LHCN-M2 (cell line): ENCODE results near the gene CFAP74. TPM values are rescaled to one million over a fixed set of nuclear protein-coding genes. Genes with fewer than 3 reads are reported as not detected.
"Not testable (repeated sequence)": the region's sequence is repeated elsewhere in the genome, so short reads cannot be mapped to it uniquely, and the experiment has no call there.

Experiments
- DNase-seq: peaks from one replicate; pipeline ENCODE4 v3.0.0-alpha.2; 2012; ENCODE audit warnings: low read depth
- total RNA-seq: library from RNA; depleted of rRNA; stranded (reverse); fragments of >200 nt; gene quantifications from 2 replicates; pipeline ENCODE4 v1.2.3, GENCODE V29; 2014

The CFAP74 gene
- total RNA-seq, 1 experiment from 2014 or later: not detected

DNA sequence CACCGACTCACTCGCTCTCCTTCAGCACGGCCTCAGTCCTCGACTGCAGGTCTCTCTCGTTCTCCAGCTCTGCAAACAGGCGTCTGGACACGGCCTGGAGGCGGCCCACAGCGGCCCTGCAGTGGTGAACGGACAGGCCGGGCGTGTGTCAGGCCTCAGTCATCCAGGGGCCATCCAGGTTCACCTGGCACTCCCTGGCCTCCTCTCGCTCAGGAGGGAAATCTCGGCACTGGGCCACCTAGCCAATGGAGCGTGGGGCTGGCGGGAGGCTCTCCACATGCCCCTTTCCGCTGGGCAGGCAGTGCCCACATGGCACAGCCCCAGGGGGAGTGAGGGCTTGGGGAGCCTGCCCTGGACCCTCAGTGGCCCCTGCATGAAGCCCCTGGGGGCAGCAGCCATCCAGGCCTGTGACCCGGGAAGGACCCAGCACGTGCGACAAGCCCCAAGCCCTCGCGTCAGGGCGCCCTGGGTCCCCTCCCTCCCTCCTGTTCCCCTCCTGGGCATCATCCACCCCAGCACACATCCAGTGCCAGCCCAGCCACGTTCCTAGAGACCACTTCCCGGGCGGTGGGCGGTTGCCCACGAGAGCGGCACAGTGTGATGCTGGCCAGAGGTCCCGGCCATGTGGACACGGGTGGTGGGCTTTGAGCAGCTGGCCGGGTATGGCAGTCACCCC lies 18.1 kb downstream of the CFAP74 start:
- no peak for DNase-seq

DNA sequence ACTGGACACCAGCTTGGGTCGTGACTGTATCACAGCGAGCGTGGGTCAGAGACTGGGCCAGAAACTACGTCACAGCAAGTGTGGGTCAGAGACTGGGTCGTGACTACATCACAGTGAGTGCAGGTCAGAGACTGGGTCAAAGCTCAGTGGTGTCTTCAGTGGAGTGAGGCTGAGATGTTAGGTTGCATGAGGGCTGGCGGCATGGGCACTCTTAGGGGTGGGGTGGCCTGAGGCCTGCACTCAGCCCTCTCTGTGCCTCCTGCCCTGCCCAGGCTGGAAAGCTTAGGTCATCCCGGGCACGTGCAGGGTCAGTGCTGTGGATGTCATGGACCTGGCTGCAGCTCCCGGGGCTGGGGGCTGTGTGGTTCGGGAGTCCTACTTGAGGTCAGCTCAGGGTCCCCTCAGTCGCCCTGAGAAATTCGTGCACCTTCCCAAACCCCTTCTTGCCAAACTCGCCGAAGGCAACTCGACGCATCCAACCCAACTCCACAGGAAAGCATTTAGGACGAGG lies 19.0 kb downstream of the CFAP74 start:
- no peak for DNase-seq

DNA sequence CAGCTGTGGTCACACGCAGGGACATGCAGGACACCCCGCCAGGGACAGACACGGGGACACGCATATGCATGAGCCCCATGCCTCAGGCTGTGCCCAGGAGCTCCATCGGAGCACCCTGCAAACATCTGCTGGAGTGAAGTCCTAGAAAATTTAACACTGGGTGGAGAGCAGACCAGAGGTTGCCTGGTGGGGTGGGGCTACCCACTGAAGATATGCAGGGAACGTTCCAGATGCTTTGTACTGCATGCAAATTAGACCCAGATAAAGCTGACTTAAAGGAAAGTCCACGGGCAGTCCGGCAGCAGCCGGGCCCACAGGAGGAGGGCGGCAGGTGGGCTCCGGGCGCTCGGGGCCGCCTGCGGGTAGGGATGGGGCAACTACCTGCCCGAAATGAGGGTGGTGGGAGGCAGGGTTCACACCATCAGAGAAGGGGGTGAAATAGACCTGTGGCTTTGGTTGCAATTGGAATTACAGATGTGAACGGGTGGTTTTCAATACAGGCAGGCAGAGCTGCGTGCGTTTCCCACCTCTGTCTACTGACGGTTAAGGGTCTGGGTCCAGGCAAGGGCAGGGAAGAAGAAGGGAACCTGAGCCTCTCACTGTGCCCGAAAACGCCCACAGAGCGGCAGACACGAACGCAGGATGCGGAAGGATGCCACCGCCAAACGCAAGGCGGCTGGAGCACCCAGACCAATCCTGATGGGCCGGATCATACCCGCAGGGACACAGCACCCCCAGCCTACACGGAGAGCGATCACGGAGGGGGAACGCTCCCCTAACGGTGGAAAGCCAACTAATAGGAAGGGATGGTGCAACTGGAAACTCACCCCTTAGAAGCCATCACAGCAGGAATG lies 21.0 kb downstream of the CFAP74 start:
- no peak for DNase-seq

DNA sequence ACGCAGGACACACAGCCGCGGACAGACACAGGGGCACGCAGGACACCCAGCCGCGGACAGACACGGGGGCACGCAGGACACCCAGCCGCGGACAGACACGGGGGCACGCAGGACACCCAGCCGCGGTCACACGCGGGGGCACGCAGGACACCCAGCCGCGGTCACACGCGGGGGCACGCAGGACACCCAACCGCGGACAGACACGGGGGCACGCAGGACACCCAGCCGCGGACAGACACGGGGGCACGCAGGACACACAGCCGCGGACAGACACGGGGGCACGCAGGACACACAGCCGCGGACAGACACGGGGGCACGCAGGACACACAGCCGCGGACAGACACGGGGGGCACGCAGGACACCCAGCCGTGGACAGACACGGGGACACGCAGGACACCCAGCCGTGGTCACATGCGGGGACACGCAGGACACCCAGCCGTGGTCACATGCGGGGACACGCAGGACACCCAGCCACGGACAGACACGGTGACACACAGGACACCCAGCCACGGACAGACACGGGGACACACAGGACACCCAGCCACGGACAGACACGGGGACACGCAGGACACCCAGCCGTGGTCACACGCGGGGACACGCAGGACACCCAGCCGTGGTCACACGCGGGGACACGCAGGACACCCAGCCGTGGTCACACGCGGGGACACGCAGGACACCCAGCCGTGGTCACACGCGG lies 21.8 kb downstream of the CFAP74 start:
- not testable (repeated sequence) for DNase-seq

DNA sequence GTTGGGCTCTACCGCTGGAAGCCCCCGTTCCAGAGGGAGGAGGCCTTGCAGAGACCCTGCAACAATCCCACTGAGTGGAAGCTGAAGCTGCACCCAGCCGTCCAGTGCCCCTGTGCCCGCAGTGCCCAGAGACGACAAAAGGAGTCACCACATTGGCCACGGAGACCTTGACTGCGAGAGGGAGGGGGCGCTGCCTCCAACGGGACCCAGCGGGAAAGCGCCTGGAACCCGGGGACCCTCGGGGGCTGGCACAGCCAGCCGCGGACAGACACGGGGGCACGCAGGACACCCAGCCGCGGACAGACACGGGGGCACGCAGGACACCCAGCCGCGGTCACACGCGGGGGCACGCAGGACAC lies 22.5 kb downstream of the CFAP74 start:
- no peak for DNase-seq

DNA sequence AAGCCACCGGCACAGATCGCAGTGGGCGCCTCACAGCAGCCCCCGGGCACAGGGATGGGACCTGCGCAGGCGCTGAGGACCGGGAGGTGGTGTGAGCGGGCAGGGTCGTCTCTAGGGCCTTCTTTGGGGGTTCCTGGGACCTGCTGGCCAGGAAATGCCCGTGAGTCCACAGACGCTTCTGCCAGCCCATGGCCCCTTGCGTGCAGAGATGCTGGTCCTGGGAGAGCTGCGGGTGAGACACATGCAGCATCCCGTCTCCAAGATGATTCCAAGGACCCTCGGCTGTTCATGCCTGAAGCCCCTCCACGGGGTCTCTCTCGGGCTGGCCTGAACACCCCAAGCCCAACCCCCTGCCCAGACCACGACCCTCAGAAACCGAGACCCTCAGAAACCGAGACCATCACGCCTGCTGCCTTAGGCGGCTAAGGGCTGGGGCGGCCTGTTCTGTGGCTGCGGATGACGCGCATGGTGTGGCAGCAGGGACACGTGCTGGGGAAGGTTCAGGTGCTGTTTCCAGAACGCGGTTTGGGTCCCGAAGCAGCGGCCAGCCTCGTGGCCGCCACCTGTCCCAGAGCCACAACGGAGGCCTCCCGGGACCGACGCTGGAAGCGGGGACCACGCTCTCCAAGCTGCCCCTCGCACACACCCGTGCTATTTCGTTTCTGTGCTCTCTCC lies 23.0 kb downstream of the CFAP74 start:
- no peak for DNase-seq

DNA sequence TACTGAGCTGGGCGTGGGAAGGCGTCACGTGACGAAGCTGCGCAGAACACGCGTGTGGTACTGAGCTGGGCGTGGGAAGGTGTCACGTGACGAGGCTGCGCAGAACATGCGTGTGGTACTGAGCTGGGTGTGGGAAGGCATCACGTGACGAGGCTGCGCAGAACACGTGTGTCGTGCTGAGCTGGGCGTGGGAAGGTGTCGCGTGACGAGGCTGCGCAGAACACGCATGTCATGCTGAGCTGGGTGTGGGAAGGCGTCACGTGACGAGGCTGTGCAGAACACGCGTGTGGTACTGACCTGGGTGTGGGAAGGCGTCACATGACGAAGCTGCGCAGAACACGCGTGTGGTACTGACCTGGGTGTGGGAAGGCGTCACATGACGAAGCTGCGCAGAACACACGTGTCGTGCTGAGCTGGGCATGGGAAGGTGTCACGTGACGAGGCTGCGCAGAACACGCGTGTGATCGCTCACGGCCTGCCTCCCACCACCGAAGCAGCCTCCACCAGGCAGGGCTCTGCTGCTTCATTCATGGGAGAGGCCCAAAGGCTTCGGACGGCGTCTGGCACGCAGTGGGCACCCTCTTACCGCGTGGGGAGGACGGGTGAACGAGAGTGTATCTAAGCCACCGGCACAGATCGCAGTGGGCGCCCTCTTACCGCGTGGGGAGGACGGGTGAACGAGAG lies 24.0 kb downstream of the CFAP74 start:
- no peak for DNase-seq

DNA sequence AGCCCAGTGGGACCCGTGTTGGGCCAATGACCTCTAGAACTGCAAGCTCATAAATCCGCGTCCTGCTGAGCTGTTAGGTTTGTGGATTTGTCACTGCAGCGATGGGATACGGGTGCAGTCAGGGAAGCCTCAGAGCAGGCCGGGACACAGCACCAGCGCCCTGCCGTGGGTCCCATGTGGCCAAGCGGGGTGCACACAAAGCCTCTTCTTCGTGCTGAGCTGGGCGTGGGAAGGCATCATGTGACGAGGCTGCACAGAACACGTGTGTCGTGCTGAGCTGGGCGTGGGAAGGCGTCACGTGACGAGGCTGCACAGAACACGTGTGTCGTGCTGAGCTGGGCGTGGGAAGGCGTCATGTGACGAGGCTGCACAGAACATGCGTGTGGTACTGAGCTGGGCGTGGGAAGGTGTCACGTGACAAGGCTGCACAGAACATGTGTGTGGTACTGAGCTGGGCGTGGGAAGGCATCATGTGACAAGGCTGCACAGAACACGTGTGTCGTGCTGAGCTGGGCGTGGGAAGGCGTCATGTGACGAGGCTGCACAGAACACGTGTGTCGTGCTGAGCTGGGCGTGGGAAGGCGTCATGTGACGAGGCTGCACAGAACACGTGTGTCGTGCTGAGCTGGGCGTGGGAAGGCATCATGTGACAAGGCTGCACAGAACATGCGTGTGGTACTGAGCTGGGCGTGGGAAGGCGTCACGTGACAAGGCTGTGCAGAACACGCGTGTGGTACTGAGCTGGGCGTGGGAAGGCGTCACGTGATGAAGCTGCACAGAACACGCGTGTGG lies 24.7 kb downstream of the CFAP74 start:
- DNase-seq: not testable (repeated sequence)

DNA sequence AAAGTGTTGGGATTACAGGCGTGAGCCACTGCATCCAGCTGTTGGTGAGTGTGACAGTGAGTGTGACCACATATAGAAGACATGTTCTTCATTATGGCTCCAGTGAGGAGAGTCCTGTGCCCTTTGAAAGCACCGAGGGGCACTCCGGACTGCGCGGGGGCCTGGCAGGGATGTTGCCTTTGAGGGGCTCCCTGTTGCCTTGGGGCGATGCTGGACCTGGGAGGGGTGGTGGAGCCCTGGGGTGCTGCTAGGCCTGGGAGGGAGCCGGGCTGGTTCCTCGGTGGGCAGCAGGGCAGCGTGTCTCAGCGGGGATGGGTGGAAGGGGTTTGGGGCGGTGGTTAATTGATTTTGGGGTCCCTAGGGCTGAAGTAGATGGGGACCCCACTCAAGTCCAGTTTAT lies 25.5 kb downstream of the CFAP74 start:
- no peak for DNase-seq

DNA sequence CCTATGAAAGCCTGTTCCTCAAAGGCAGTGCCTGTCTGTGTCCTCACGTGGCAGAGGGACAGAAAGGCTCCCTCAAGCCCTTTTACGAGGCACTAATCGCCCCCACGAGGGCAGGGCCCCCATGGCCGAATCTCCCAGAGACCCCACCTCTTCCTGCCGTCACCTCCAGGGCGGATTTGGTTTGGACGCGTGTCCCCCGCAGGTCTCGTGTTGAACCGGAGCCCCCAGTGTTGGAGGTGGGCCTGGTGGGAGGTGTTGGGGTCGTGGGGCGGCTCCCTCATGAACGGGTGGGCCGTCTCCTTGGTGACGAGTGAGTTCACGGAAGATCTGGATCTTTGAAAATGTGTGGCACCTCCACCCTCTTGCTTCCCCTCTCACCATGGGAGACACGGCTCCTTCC lies 27.6 kb downstream of the CFAP74 start:
- no peak for DNase-seq

DNA sequence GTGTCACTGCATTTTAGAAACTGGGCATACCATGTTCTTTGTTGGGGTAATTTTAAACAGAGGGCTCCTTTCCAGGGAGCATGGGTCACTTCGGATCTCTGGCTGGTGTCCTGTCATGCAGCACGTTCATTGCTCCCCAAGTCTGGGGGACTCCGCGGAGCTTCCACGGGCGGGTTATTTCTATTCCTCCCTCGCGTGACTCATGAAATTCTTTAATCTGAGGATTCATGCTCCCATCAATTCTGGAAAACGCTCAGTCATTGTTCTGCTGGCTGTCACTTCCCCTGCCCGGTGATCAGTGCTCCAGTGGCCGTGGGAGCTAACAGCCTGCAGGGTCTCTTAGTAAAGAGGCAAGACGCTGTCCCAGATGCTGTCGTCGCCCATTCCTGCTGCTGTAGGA lies 28.1 kb downstream of the CFAP74 start:
- no peak for DNase-seq

DNA sequence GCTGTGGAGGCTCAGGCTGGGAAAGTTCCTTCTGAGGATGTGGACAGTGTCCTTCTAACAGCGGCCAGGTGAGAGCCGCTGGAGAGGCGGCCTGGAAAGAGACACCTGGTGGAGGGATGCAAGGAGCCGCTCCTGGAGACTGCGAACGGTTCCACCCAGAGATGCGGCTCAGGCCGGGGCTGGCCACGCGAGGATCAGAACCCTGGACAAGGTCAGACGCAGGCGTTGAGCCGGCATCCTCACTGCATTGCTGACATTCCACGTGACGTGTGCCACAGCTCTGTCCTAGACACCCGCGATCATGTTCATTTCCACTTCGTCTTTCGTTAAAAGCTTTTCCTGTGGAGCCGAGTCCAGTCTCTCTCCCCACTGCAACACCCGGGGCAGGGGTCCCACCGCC lies 28.8 kb downstream of the CFAP74 start:
- no peak for DNase-seq

DNA sequence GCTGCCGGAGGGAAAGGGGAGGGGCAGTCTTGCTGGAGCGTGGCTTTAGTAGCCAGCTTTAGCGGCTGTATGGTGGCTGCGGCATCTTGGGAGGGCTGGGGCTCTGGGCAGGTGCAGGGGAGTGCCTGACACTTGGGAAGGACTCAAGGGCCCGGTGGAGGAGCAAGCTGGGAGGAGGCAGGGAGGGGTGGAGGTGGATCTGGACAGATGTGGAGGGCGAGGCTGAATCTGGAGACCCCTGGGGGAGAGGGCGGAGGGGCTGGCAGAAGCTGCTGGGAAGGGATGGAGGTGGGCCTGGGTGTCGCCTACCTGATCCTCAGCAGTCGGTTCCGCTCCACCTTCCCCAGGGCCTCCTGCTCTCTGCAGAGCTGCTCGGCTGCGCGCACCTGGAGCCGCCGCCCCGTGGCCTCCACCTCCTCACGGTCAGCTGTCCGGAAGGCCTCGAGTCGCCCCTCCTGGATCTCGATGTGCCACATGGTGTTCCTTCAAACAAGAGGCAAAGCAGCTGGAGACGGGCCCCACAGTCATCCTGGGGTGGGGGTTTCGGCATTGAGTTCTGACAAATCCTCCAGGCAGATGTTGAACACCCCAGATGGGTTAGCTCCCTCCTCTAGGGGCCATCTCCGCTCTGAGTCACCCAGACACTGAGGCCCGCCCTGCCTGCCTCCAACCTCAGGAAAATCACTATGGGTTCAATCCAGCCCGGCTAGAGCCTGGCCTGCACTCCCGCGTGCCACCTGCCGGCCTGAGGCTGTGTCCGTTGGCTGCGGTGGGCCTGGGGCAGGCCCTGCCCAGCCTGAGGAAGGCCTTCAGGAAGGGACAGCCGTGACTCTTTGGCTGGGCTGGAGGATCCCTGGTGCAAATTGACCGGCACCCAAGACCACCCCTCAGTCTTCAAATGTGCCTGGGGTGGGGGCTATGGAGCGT lies 29.6 kb downstream of the CFAP74 start:
- DNase-seq: no peak

DNA sequence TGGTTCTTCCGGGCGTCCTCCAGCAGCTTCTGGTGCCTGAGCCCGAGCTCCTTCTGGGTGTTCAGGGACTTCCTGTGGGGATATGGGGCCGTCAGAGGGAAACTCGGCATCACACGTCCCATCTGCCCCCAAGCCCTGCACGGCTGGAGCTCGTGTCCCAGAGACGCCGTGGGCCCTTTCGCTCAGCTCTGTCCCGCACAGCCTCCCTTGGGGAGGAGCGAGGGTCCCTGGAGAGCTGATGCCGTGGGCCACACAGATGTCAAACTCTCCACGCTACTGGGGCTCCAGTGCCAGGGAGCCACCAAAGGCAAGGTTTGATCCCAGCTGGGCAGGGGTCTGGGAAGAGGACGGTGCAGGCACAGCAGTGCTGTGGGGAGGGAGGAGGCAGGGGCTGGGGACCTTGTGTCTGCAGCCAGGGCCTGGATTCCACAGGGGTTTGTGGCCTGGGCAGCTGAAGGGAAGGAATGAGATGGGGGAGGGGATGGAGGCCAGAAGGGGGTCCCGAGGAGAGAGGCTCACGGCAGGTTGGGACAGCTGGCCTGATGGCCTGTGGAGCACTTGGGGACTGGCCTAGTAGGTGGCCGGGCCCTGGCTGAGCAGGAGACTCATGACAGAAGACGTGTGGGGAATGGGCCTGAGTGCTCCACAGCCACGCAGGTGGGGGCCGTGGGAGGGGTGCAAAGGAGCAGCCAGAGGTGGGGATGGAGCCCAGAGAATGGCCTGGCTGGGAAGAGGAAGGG lies 30.4 kb downstream of the CFAP74 start:
- DNase-seq: no peak

DNA sequence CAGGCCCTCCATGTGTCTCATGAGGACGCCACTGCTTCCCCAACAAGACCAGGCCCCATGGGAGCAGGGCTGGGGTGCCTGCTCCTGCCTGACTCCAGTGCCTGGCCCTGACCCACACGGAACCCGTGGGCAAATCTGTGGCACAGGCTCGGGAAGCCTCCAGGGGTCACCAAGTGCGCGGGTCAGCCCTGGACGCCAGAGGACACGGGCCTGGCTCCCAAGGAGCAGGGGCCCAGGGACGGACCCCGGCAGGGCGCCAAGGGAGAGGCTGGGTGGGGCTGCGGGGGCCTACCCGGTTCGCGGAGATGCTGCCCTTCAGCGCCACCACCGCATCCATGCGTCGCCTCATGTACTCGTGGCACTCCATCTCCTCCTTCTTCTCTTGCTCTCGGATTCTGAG lies 31.9 kb downstream of the CFAP74 start:
- DNase-seq: no peak

DNA sequence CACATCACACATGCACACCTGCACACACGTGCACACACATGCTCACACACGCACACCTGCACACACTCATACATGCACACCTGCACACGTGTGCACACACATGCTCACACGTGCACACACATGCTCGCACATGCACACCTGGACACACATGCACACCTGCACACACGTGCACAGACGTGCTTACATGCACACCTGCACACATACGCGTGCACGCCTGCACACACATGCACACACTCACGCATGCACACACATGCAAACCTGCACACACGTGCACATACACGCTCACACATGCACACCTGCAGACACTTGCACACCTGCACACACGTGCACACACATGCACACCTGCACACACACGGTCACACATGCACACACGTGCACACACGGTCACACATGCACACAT lies 32.6 kb downstream of the CFAP74 start:
- no peak for DNase-seq

DNA sequence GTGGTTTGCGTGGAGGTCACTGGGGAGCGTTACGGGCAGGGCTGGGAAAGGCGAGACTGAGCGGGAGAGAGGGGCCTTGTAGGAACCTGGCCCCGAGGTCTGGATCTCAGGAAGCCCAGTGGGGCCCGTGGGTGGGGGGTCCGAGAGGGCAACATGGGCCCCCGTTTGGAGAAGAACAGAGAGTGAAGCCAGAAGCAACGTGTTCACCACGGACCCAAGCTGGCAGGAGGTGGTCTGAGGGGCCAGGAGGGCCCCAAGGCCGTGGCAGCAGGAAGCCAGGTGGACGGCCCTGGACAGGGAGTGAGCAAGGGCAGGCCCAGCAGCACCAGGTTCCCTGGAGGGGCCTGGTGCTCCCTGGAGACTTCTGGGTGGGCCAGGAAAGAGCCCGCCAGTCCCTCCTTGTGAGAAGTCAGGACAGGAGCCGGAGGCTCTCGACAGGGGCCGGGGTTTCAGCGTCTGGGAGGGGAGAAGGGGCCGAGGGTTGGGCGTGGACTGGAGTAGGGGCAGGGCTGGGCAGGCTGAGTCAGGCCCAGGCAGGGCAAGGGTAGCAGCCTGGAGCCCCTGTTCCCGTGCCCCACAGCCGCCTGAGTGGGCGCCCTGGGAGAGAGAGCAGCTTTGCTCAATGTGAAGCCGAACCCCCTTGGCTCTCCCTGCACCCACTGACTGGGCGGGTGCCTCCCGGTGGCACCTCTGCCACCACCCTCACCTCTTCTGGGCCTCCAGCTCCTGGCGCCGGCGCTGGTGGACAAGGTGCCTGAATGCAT lies 33.5 kb downstream of the CFAP74 start:
- no peak for DNase-seq

DNA sequence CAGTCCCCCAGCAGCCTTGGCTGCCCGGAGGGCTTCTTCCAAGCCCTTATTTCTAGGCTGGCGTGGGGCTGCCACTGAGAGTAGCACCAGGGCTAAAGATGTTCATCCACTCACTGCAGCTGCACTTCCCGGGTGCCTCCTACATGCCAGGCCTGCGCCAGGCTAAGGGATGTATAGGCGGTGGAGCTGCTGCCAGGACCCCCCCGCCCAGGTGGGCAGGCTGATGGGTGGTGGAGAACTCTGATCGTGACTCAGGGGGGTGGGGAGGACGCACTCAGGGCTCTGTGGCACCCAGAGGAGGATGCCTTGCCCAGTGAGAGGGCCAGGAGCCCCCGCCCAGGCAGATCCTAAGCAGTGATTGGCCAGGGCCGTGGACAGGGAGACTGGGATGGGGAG lies 34.1 kb downstream of the CFAP74 start:
- no peak for DNase-seq
